Mesothelial cell of epicardium (in vitro differentiated cells): ENCODE data around the gene NFE2L1. TPM values are rescaled to one million over a fixed set of nuclear protein-coding genes. Genes with fewer than 3 reads are reported as not detected.

Experiments used
- DNase-seq, 2 experiments: peaks; one replicate each; pipeline ENCODE4 v3.0.0; 2021; ENCODE audit warnings: low spot score in 2 of 2; ENCODE audit not compliant: unreplicated experiment in 2 of 2
- H3K27ac Mint-ChIP-seq: 2 replicates; pipeline ENCODE4 v1.8.0; 2021; ENCODE audit warnings: mixed read lengths
- H3K27me3 Mint-ChIP-seq: 2 replicates; pipeline ENCODE4 v1.8.0; 2021; ENCODE audit warnings: low read depth, mixed read lengths
- H3K36me3 Mint-ChIP-seq: 2 replicates; pipeline ENCODE4 v1.8.0; 2021; ENCODE audit warnings: mixed read lengths
- H3K4me1 Mint-ChIP-seq: 2 replicates; pipeline ENCODE4 v1.8.0; 2021; ENCODE audit warnings: mixed read lengths
- H3K4me3 Mint-ChIP-seq: 2 replicates; pipeline ENCODE4 v1.8.0; 2021; ENCODE audit warnings: mild to moderate bottlenecking, moderate library complexity, mixed read lengths
- H3K9me3 Mint-ChIP-seq: 2 replicates; pipeline ENCODE4 v1.8.0; 2021; ENCODE audit warnings: mixed read lengths
- CTCF ChIP-seq: fragments of 200-600 bp; sonication (generic); IDR thresholded peaks from one replicate; pipeline ENCODE4 v1.5.0; 2021; ENCODE audit warnings: antibody characterized with exemption; ENCODE audit not compliant: unreplicated experiment
- microRNA-seq: library from miRNA; unstranded; fragments of <30 nt; microRNA quantifications from one replicate; pipeline ENCODE4 v1.2.0, GENCODE V29; 2021; ENCODE audit warnings: inconsistent platforms, mixed read lengths
- total RNA-seq: library from RNA; stranded (reverse); gene quantifications from 3 replicates; pipeline ENCODE4 v1.2.1, GENCODE V29; 2021

NFE2L1 gene
- total RNA-seq, 1 donor from 2014 or later = 134 TPM

- H3K27ac Mint-ChIP-seq = peak overlapping the region; percentile 91
- peak overlapping the region; percentile 96 for H3K4me3 Mint-ChIP-seq
- H3K9me3 Mint-ChIP-seq = no peaks in the 10 kb centered on the region
- DNase-seq = no peak
- no peaks in the 10 kb centered on the region for H3K27me3 Mint-ChIP-seq
- H3K36me3 Mint-ChIP-seq = no peaks in the 10 kb centered on the region
- peaks cover 15% of the 10 kb centered on the region for H3K4me1 Mint-ChIP-seq
- TF ChIP-seq CTCF = no peak
These were observed 58.6 kb downstream of the NFE2L1 start for GRCh38 chr17:48106802-48107136.

GRCh38 chr17:48107137-48108055, 59.2 kb downstream of the NFE2L1 start, which contains the start of gene SNX11:
TSS of gene SNX11 (plus strand) at chr17:48107766. CDS start at chr17:48112044, 4,278 bp downstream.
- TF ChIP-seq CTCF = no peak
- Mint-ChIP-seq H3K27me3 (no peaks in the 10 kb centered on the region), H3K27ac (peak within 1 kb of the TSS; percentile 91), H3K36me3 (peaks cover 2% of the 10 kb centered on the region), H3K9me3 (no peaks in the 10 kb centered on the region), H3K4me3 (peak within 1 kb of the TSS; percentile 96), H3K4me1 (peaks cover 15% of the 10 kb centered on the region)
- DNase-seq = peak; percentile 80 to 88

- H3K4me3 Mint-ChIP-seq = no peak overlapping the region
- H3K27ac Mint-ChIP-seq = no peak overlapping the region
- no peak for DNase-seq
- peaks cover 4% of the 10 kb centered on the region for H3K36me3 Mint-ChIP-seq
- H3K9me3 Mint-ChIP-seq = no peaks in the 10 kb centered on the region
- no peaks in the 10 kb centered on the region for H3K27me3 Mint-ChIP-seq
- peaks cover 15% of the 10 kb centered on the region for H3K4me1 Mint-ChIP-seq
- no peak for TF ChIP-seq CTCF
These were observed 62.6 kb downstream of the NFE2L1 start for GRCh38 chr17:48110761-48111160.

Small RNA genes lying within 50 kb of the gene (microRNA-seq; reads per million reads assigned to microRNA genes)
- 508 reads per million, percentile 74 among the genes with 10 or more reads in this experiment for gene MIR152

Other genes with a start within 250 kb of the NFE2L1 start
- 21.7 to 25.1 TPM (median 22.0 TPM) in 3 replicates for gene OSBPL7, start 226.6 kb upstream of the NFE2L1 start, total RNA-seq
- 41.0 to 46.5 TPM (median 45.6 TPM) in 3 replicates for gene MRPL10, start 216.8 kb upstream of the NFE2L1 start, total RNA-seq
- gene LRRC46, start 216.7 kb upstream of the NFE2L1 start, total RNA-seq = 0.16 TPM in 1 of 3 replicates, not detected in the others
- 49.7 to 50.7 TPM (median 50.7 TPM) in 3 replicates for gene SCRN2, start 207.1 kb upstream of the NFE2L1 start, total RNA-seq
- gene SP6, start 197.2 kb upstream of the NFE2L1 start, total RNA-seq = 15.9 to 17.6 TPM (median 16.0 TPM) in 3 replicates
- 17.0 to 18.0 TPM (median 17.0 TPM) in 3 replicates for gene SP2, start 152.1 kb upstream of the NFE2L1 start, total RNA-seq
- 7.4 to 10.4 TPM (median 8.3 TPM) in 3 replicates for gene PNPO, start 106.8 kb upstream of the NFE2L1 start, total RNA-seq
- gene PRR15L, start 90.5 kb upstream of the NFE2L1 start, total RNA-seq = 3.4 to 3.6 TPM (median 3.4 TPM) in 3 replicates
- 231 to 251 TPM (median 236 TPM) in 3 replicates for gene CDK5RAP3, start 77.2 kb upstream of the NFE2L1 start, total RNA-seq
- gene COPZ2, start 10.6 kb upstream of the NFE2L1 start, total RNA-seq = 28.2 to 31.8 TPM (median 30.7 TPM) in 3 replicates
- gene CBX1, start 53.1 kb downstream of the NFE2L1 start, total RNA-seq = 142 to 145 TPM (median 143 TPM) in 3 replicates
- 16.2 to 20.1 TPM (median 18.4 TPM) in 3 replicates for gene SNX11, start 59.4 kb downstream of the NFE2L1 start, total RNA-seq